HCT116 (cell line): Measurements from ENCODE around the gene LRRC47. TPM values are rescaled to one million over a fixed set of nuclear protein-coding genes. Genes with fewer than 3 reads are reported as not detected.

ENCODE experiments used
- EZH2phosphoT487 ChIP-seq: fragments of 200-600 bp; IDR thresholded peaks from 2 replicates; pipeline ENCODE4 v1.6.1; 2018; ENCODE audit warnings: antibody characterized with exemption, borderline replicate concordance
- YY1 ChIP-seq: IDR thresholded peaks from 2 replicates; pipeline ENCODE4 v1.6.1; 2011; ENCODE audit warnings: low read length, low read depth, moderate library complexity, mild to moderate bottlenecking; ENCODE audit not compliant: insufficient replicate concordance; ENCODE audit errors: extremely low read depth
- ZFX ChIP-seq: fragments of 450-650 bp; IDR thresholded peaks from 2 replicates; pipeline ENCODE4 v1.6.1; 2017
- total RNA-seq: library from RNA; stranded (reverse); gene quantifications from one replicate; pipeline ENCODE4 v1.2.1, GENCODE V29; 2021; ENCODE audit not compliant: unreplicated experiment
- TF ChIP-seq, protein P1 (sequence below): IDR thresholded peaks from 2 replicates; pipeline ENCODE4 v1.6.1; 2011; ENCODE audit warnings: mild to moderate bottlenecking, low read length, moderate library complexity; ENCODE audit not compliant: insufficient replicate concordance; ENCODE audit errors: extremely low read depth
- TF ChIP-seq, protein P2 (sequence below): IDR thresholded peaks from 2 replicates; pipeline ENCODE4 v1.6.1; 2012; ENCODE audit warnings: low read depth

The LRRC47 gene
- total RNA-seq, 1 experiment from 2014 or later = 48.0 TPM

DNA sequence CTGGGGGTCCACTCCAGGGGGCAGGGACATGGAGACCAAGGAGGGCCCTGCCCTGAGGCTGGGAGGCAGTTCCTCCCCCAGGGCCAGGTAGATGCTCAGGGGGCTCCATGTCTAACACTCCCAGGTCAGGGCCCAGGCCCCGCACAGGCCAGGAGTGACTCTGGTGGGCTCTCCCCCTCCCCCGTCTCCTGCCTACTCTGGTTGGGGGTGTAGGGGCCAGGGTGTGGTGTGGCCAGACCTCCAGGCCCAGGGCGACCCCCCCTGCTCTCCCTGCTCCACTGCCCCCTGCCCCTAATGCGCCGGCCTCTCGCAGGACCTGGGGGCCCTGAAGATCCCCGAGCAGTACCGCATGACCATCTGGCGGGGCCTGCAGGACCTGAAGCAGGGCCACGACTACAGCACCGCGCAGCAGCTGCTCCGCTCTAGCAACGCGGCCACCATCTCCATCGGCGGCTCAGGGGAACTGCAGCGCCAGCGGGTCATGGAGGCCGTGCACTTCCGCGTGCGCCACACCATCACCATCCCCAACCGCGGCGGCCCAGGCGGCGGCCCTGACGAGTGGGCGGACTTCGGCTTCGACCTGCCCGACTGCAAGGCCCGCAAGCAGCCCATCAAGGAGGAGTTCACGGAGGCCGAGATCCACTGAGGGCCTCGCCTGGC is 63.7 kb downstream of the LRRC47 start (continued):
- no peak for TF ChIP-seq EZH2phosphoT487
- TF ChIP-seq, protein P1, sequence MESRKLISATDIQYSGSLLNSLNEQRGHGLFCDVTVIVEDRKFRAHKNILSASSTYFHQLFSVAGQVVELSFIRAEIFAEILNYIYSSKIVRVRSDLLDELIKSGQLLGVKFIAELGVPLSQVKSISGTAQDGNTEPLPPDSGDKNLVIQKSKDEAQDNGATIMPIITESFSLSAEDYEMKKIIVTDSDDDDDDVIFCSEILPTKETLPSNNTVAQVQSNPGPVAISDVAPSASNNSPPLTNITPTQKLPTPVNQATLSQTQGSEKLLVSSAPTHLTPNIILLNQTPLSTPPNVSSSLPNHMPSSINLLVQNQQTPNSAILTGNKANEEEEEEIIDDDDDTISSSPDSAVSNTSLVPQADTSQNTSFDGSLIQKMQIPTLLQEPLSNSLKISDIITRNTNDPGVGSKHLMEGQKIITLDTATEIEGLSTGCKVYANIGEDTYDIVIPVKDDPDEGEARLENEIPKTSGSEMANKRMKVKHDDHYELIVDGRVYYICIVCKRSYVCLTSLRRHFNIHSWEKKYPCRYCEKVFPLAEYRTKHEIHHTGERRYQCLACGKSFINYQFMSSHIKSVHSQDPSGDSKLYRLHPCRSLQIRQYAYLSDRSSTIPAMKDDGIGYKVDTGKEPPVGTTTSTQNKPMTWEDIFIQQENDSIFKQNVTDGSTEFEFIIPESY = no peak
- TF ChIP-seq, protein P2, sequence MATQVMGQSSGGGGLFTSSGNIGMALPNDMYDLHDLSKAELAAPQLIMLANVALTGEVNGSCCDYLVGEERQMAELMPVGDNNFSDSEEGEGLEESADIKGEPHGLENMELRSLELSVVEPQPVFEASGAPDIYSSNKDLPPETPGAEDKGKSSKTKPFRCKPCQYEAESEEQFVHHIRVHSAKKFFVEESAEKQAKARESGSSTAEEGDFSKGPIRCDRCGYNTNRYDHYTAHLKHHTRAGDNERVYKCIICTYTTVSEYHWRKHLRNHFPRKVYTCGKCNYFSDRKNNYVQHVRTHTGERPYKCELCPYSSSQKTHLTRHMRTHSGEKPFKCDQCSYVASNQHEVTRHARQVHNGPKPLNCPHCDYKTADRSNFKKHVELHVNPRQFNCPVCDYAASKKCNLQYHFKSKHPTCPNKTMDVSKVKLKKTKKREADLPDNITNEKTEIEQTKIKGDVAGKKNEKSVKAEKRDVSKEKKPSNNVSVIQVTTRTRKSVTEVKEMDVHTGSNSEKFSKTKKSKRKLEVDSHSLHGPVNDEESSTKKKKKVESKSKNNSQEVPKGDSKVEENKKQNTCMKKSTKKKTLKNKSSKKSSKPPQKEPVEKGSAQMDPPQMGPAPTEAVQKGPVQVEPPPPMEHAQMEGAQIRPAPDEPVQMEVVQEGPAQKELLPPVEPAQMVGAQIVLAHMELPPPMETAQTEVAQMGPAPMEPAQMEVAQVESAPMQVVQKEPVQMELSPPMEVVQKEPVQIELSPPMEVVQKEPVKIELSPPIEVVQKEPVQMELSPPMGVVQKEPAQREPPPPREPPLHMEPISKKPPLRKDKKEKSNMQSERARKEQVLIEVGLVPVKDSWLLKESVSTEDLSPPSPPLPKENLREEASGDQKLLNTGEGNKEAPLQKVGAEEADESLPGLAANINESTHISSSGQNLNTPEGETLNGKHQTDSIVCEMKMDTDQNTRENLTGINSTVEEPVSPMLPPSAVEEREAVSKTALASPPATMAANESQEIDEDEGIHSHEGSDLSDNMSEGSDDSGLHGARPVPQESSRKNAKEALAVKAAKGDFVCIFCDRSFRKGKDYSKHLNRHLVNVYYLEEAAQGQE = no peak
- no peak for TF ChIP-seq ZFX
- no peak for TF ChIP-seq YY1
